Lower lobe of right lung (tissue), 2 donors: Measurements from ENCODE around the gene COL7A1. TPM values are rescaled to one million over a fixed set of nuclear protein-coding genes. Genes with fewer than 3 reads are reported as not detected.

Experiments used
- ATAC-seq, 2 donors: fragments of 200-7000 bp; cut with Tn5 transposase; one replicate each; pipeline ENCODE4 v1.9.1; 2020 to 2022; ENCODE audit warnings: mild to moderate bottlenecking in 2 of 2, moderate library complexity in 2 of 2
- DNase-seq: peaks from one replicate; pipeline ENCODE4 v3.0.0-alpha.2; 2020
- H3K27ac ChIP-seq: fragments of 200-600 bp; one replicate; pipeline ENCODE4 v1.8.0; 2022
- H3K27me3 ChIP-seq: fragments of 200-600 bp; one replicate; pipeline ENCODE4 v1.8.0; 2022; ENCODE audit warnings: low read depth
- H3K36me3 ChIP-seq: fragments of 200-600 bp; one replicate; pipeline ENCODE4 v1.8.0; 2022; ENCODE audit warnings: mild to moderate bottlenecking
- H3K4me1 ChIP-seq: fragments of 200-600 bp; one replicate; pipeline ENCODE4 v1.8.0; 2022
- H3K4me3 ChIP-seq: fragments of 200-600 bp; one replicate; pipeline ENCODE4 v1.8.0; 2022; ENCODE audit warnings: mild to moderate bottlenecking
- H3K9me3 ChIP-seq: fragments of 200-600 bp; one replicate; pipeline ENCODE4 v1.8.0; 2022
- CTCF ChIP-seq: fragments of 200-600 bp; IDR thresholded peaks from one replicate; pipeline ENCODE4 v1.8.0; 2022; ENCODE audit warnings: antibody characterized with exemption, mild to moderate bottlenecking
- intact Hi-C: fragments of 100-400 bp; cut with DNase I; formaldehyde crosslinking; loops from one replicate; pipeline ENCODE4 v1.11.0; 2022
- long read RNA-seq: library from polyadenylated mRNA; unstranded; transcript quantifications from one replicate; pipeline ENCODE4 v2.0.0, GENCODE V29; 2021
- total RNA-seq: library from RNA; stranded (reverse); fragmentation: NEBNext Ultra II Directional; extraction: Animal tissue kit (Norgen Biotek cat#: 25700); gene quantifications from one replicate; pipeline ENCODE4 v1.2.1, GENCODE V29; 2021
- donor health status: DM: no; HTN: yes; CAD: no; lungs with severe emphysema.

COL7A1 gene
- 2.6 TPM for total RNA-seq
- long read RNA-seq, partial matches to known transcripts: 2 of 2 reads
- long read RNA-seq, other reads (novel, unspliced or antisense): 0 of 2 reads

- Histone ChIP-seq H3K4me3 (peak within 1 kb of the TSS; percentile 41), H3K4me1 (no peaks in the 10 kb centered on the region), H3K36me3 (peaks cover 27% of the 10 kb centered on the region), H3K9me3 (no peaks in the 10 kb centered on the region), H3K27me3 (peaks cover 23% of the 10 kb centered on the region), H3K27ac (no peak within 1 kb of the TSS)
- no peak for DNase-seq
- no peak for ATAC-seq
- no peak for TF ChIP-seq CTCF
- intact Hi-C loops: no loop called here
Measured at GRCh38 chr3:48595075-48595525, at the start of gene COL7A1. Gene COL7A1 (minus strand): TSS chr3:48595329. CDS start chr3:48595159, 170 bp downstream.

DNA sequence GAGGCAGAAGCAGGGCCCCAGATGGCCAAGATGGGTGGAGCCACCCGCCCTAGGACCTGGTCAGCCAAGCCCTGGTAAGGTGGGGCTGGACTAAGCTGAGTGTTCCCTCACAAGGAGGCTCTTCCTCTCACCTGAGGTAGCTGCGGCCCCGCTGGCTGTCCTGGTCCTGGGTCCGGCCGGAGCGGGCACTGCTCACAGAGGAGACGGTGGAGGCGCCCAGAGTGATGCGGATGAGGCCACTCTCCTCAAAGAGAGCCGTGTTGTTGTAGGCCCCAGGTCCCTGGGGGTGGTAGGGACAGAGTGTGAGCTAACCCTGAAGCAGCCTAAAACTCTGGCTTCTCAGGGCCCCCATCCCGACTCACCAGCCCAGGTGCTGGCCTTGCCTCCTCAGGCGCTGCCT lies 47.5 kb upstream of the COL7A1 start:
- H3K4me3 ChIP-seq: no peak overlapping the region
- no peak for TF ChIP-seq CTCF
- no peak overlapping the region for H3K27ac ChIP-seq
- no peaks in the 10 kb centered on the region for H3K27me3 ChIP-seq
- no peaks in the 10 kb centered on the region for H3K36me3 ChIP-seq
- intact Hi-C loops: no loop called here
- H3K9me3 ChIP-seq: no peaks in the 10 kb centered on the region
- H3K4me1 ChIP-seq: no peaks in the 10 kb centered on the region
- DNase-seq (no peak), ATAC-seq (no peak)

DNA sequence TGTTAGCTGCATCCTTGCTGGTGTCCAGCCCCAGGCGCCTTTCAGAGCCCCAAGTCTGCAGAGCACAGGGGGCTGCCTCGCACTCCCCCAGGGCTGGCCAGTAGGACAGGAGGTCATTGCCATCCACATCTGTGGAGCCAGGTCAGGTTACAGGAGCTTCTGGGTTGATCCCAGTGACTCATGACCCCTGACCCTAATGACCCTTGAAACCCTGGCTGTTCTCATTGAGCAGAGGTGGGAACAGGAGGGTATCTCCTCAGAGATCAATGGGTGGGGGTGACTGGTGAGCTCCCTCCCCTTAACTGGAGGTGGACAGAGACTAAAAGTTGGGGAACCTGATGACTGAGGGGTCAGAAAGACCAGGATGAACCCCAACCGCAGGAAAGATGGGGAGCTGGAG lies 46.3 kb upstream of the COL7A1 start:
- intact Hi-C loops: no loop called here
- no peaks in the 10 kb centered on the region for H3K27me3 ChIP-seq
- no peaks in the 10 kb centered on the region for H3K36me3 ChIP-seq
- H3K4me3 ChIP-seq: no peak overlapping the region
- H3K27ac ChIP-seq: no peak overlapping the region
- H3K4me1 ChIP-seq: peaks cover 1% of the 10 kb centered on the region
- no peaks in the 10 kb centered on the region for H3K9me3 ChIP-seq
- DNase-seq (no peak), ATAC-seq (no peak)
- no peak for TF ChIP-seq CTCF

DNA sequence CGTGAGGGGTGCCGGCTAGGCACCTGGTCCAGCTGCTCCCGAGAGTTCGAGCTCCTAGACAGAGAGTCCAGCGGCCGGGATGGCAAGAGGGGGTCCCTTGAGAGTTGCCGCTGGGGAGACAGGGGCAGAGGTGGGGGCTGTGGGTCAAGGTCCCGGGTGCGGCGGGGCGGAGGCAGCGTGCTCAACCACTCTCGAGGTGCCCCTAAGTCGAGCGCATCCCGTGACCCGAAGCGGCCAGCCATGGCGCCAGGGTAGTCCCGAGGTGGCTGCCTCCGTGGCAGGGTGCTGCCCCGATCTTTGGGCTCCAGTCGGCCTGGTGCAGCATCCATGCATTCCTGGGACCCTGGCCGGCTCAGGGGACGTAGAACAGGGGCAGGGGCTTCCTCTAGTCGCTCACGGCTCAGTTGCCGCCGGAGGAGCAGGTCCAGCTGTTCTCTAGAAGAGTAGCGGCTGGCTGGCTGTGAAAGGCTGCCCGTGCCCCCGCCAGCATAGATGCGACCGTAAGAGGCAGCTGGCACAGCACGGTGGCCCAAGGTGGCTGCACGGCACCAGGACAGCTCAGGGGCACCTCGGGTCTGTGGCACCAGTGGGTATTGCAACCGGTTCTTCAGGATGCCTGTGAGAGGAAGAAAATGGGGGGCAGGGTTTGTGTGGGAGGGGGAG lies 44.9 kb upstream of the COL7A1 start:
- no peaks in the 10 kb centered on the region for H3K36me3 ChIP-seq
- no peaks in the 10 kb centered on the region for H3K27me3 ChIP-seq
- intact Hi-C loops: no loop called here
- no peak overlapping the region for H3K4me3 ChIP-seq
- no peak overlapping the region for H3K27ac ChIP-seq
- peaks cover 8% of the 10 kb centered on the region for H3K4me1 ChIP-seq
- no peak for DNase-seq
- no peak for ATAC-seq
- TF ChIP-seq CTCF: no peak
- no peaks in the 10 kb centered on the region for H3K9me3 ChIP-seq

GRCh38 chr3:48637305-48637704 lies 42.2 kb upstream of the COL7A1 start:
- ATAC-seq: no peak
- DNase-seq: no peak
- H3K27ac ChIP-seq: no peak overlapping the region
- H3K4me3 ChIP-seq: no peak overlapping the region
- no peak for TF ChIP-seq CTCF
- H3K36me3 ChIP-seq: peaks cover 9% of the 10 kb centered on the region
- intact Hi-C loops: no loop called here
- peaks cover 20% of the 10 kb centered on the region for H3K4me1 ChIP-seq
- no peaks in the 10 kb centered on the region for H3K27me3 ChIP-seq
- no peaks in the 10 kb centered on the region for H3K9me3 ChIP-seq
